GM21526 (cell line): ENCODE data around the gene ANKRD65.
"Not testable (repeated sequence)": the region's sequence is repeated elsewhere in the genome, so short reads cannot be mapped to it uniquely, and the experiment has no call there.

Experiments
- ATAC-seq: cut with Tn5 transposase; IDR thresholded peaks from one replicate; pipeline ENCODE4 v1.9.1; 2021; ENCODE audit warnings: moderate library complexity; ENCODE audit not compliant: unreplicated experiment, low FRiP score

The ANKRD65 gene

DNA sequence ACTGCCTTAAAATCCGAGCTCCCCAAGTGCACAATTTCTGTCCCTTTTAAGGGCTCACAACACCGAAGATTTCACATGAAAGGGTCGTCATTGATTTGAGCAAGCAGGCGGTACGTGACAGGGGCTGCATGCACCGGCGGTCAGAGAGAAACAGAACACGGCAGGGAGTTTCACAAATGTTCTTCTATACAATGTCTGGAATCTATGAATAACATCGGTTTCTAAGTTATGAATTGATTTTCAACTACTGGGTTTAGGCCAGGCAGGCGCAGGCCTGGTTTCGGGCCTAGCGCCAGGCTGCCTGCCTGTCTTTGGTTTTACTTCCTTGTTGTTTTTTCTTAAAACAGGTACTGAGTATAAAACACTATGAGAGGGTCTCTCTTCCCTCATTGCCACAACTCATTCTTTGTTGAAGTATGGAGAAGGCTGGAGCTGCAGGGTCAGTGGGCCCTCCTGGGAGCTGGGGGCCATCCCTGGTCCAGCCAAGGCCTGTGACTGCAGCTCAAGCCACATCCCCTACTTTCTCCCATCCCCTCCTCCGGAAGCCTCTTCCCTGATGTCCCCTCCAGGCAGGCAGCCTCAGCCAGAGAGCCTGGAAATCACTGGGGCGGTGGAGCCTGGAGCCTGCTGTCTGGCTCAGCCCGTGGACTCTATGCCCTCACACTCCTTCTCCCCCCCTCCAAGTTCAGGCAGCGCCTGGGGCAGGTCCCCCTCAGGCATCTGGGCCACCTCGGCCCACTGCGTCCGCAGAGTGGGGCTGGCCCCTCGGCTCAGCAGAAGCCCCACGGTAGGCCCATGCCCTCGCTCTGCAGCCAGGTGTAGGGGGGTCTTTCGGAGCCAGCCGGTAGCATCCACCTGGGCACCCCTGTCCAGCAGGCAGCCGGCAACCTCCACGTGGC, 2.4 kb downstream of the ANKRD65 start:
- ATAC-seq = no peak

DNA sequence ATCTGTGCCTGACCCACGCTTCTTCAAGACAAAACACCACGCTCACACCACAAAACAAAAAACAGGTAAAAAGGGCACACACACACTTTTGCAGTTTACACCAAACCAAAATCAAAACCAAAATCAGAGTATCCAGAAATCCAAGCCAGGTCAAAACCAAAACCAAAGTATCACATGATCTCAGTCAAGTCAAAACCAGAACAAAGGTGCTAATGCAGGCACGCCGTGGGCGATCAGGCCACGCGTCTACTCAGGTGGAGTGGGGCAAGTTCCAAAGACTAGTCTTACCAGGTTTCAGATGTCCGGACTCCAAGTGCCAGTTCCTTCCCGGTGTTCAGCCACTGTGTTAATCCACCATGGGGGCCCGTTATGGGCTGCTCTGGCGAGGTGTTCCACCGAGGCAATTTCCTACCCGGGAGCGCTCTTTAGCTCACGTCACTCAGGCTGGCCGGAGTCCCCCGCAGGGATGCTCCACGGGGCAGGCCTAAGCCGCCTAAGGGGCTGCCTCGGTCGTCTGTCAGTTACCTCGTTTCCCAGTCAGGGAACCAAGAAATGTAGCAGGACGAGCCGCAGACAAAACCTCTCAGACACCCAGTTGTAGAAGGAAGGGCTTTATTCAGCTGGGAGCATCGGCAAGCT, 3.1 kb downstream of the ANKRD65 start:
- not testable (repeated sequence) for ATAC-seq

DNA sequence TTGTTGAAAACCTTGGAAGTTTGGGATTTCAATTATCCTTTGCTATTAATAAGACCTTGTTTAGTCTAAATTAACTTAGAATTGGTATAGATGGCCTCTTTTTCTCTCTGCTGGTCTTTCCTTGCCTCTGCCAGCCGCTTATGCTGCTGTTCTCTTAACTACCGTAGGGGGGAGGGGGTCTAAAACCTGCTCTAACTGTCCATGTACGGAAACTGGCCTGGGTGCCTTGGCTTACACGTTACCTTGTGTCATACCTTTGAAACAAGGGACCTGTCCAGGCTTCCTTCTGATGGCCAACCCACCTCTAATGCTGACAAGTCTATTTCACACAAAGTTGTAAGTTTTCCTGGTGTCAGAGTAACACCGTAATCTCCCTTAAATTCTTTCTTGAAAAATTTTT, 3.7 kb downstream of the ANKRD65 start:
- not testable (repeated sequence) for ATAC-seq

DNA sequence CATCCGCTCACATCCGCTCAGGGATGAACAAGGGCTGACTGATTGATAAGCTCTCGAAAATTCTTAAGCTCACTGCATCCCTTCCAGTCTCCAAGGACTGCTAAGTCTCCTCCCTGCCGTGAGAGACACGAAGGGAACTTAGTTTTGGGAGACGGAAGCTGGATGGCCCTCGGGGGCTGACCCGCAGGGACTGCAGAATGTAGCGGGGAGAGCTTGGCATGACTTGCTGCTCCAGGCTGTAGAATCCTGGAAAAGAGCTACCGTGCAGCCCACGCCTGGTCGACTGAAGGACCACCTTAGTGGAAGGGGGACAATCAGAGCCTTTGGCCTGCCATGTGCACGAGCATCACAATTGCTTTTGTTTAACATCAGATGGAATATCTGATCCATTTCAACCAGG, 5.3 kb downstream of the ANKRD65 start:
- ATAC-seq = no peak

DNA sequence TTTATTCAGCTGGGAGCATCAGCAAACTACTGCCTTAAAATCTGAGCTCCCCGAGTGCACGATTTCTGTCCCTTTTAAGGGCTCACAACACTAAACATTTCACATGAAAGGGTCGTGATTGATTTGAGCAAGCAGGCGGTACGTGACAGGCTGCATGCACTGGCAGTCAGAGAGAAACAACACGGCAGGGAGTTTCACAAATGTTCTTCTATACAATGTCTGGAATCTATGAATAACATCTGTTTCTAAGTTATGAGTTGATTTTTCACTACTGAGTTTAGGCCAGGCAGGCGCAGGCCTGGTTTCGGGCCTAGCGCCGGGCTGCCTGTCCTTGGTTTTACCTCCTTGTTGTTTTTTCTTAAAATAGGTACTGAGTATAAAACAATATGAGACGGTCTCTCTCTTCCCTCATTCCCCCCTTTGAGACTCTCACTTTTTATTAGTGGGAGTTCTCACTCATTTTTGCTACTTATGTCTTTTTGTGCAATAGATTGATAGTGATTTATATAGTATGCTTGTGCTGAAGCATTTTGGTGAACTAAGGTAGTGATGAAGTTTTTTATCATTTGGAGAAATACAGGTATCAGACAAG, 8.7 kb downstream of the ANKRD65 start:
- ATAC-seq = not testable (repeated sequence)

DNA sequence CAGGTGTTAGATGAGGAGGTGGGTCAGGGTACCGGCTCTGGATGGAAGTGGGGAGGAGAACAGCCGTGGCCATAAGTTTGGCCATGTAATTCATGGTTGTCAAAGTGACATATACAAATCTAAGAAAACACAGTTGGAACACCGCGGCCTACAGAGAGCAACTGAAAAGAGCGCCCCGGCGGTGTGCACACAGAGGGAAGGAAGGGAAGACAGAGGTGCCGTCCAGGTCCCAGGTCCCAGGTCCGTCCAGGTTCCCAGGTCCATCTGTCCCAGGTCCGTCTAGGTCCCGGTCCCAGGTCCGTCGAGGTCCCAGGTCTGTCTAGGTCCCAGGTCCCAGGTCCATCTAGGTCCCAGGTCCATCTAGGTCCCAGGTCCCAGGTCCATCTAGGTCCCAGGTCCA, 9.4 kb downstream of the ANKRD65 start:
- no peak for ATAC-seq

DNA sequence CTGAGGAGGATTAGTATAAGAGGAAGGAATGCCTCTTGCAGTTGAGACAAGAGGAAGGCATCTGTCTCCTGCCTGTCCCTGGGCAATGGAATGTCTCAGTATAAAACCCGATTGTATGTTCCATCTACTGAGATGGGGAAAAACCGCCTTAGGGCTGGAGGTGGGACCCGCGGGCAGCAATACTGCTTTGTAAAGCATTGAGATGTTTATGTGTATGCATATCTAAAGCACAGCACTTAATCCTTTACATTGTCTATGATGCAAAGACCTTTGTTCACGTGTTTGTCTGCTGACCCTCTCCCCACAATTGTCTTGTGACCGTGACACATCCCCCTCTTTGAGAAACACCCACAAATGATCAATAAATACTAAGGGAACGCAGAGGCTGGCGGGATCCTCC, 10.8 kb downstream of the ANKRD65 start:
- ATAC-seq = not testable (repeated sequence)

DNA sequence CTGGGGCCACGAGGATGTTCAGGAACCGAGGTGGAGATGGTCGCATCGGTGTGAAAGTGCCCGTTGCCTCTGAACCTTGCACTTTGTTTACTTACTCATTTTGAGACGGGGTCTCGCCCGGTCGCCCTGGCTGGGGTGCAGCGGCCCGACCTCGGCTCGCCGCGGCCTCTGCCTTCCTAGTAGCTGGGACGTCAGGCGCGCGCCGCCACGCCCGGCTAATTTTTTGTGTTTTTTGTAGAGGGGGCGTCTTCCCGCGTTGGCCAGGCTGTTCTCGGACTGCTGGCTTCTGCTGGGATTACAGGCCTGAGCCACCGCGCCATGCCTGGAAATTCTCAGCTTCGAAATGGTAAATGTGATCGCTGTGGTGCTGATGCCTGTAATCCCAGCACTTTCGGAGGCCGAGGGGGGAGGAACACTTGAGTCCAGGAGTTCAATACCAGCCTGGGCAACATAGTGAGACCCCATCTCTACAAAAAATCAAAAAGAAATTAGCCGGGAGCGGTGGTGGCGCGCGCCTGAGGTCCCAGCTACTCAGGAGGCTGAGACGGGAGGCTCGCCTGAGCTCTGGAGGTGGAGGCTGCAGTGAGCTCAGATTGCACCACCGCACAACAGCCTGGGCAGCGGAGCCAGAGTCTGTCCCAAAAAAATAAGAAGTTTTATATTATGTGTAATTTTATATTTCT, 13.3 kb downstream of the ANKRD65 start:
- ATAC-seq = peak; percentile 2

DNA sequence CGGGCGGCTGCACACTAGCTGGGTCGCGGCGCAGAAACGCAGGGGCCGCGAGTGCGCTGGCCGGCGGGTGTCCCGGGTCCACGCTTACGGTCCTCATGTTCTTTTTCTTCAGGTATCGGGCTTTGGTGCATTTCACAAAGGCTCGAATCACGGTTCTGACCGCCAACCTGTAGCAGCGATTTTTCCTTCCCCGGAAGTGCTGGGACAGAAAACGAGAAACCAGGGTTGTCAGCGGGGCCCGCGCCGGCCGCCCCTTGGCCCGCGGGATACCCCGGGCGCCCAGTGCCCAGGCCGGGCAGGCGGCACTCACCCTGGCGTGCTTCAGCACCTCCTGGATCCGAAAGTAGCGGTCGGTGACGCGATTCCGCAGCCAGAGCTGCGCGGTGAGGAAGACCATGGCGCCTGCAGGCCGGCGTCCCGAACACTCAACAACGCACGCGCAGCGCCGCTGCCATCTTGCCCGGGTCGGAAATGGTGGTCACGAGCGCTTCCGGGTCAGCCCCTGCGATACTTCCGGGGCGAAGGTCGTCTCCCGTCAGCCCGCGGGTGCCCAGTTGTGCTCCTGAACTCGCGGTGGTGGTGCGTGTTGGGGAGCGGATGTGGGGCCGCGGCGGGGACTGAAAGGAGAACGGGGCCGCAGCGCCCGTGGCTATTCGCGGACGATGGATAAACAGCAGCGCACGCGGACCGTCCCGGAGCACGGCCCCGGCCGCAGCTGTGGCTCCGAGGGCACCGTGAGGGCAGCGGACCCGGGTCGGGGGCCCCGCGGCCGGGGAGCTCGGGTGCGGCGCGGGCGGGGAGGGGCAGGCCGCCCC, 14.0 kb downstream of the ANKRD65 start, which contains the start of gene MRPL20:
Gene MRPL20 (minus strand): TSS at position 473 of the 815 bp plus-strand sequence. CDS start 76 bp downstream, at position 397.
- peak; percentile 80 for ATAC-seq

DNA sequence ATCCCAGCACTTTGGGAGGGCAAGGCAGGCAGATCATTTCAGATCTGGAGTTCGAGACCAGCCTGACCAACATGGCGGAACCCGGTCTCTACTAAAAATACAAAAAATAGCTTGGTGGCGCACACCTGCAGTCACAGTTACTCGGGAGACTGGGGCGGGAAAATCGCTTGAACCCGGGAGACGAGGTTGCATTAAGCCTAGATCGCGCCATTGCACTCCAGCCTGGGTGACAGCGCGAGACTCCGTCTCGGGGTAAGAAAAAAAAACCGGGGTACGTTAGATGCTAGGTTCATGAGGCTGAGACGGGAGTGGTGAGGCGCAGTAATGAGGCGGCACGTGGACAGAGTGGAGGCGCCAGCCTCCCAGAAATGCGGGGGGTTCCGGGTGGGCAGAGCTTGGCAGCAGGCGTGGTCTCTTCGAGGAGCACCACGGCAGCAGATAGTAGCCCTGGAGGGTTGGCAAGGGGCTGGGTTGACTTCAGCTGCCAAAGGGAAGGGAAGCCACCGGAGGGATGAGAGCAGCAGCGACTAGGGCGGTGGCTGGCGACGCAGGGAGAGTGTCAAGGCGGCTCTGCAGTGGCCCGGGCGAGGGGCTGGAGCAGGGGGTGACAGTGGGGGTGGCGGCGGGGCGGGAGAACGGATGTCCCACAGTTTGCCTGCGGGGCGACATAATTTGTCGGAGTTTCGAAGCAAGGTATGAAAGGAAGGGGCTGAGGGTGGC, 14.8 kb downstream of the ANKRD65 start:
- no peak for ATAC-seq

DNA sequence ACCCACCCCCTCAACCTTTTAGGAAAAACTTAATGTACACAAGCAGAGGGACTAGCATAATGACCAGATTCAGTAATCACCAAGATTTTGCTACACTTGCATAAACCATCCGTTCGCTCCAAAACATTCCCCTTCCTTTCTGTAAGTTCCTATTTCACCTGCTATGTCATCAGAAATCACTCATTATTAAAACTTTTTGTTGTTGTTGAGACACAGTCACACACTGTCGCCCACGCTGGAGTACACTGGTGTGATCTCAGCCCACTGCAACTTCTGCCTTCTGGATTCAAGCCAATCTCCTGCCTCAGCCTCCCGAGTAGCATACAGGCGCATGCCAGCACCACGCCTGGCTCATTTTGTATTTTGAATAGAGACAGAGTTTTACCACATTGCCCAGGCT, 17.4 kb downstream of the ANKRD65 start:
- no peak for ATAC-seq

DNA sequence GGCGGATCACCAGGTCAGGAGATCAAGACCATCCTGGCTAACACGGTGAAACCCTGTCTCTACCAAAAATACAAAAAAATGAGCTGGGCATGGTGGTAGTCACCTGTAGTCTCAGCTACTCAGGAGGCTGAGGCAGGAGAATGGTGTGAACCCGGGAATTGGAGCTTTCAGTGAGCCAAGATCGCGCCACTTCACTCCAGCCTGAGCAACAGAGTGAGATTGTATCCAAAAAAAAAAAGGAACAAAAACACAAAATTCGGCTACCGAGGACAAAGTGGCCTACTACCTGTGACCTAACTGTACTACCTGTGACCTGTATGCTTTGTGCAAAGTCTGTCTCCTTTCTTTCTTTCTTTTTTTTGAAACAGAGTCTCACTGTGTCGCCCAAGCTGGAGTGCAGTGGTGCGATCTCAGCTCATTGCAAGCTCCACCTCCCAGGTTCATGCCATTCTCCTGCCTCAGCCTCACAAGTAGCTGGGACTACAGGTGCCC, 18.1 kb downstream of the ANKRD65 start:
- ATAC-seq = not testable (repeated sequence)

DNA sequence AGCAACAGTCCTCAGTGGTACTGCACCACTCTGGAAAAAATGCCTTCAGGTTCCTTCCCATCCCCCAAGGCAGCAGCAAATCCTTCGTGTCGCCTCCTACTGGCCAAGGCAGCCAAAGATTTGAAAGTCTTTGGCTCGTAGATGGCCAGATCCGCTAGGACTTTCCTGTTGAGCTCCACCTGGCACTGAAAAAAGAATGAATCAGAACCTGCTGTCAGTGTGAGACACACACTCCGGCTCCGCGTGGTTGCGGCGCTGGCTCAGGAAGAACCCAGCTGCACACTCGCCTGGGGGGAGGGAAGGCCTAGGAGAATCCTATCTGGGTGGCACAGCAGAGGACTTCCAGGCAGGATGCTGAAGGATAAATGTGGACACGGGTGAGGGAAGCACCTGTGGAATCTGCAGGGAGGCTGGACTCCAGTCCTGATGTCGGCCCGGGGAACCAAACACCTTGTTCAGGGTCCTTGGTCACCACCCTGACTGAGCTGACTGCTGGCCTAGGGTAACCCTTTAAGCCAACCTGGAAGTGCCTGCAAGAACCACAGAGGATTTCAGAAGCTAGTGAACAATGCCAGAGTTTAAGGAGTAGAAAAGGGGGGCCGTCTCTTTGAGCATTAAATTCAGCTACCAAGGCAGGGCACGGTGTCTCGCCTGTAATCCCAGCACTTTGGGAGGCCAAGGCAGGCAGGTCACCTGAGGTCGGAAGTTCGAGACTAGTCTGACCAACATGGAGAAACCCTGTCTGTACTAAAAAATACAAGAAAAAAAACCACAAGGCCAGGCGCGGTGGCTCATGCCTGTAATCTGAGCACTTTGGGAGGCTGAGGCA, 18.8 kb downstream of the ANKRD65 start:
- no peak for ATAC-seq

DNA sequence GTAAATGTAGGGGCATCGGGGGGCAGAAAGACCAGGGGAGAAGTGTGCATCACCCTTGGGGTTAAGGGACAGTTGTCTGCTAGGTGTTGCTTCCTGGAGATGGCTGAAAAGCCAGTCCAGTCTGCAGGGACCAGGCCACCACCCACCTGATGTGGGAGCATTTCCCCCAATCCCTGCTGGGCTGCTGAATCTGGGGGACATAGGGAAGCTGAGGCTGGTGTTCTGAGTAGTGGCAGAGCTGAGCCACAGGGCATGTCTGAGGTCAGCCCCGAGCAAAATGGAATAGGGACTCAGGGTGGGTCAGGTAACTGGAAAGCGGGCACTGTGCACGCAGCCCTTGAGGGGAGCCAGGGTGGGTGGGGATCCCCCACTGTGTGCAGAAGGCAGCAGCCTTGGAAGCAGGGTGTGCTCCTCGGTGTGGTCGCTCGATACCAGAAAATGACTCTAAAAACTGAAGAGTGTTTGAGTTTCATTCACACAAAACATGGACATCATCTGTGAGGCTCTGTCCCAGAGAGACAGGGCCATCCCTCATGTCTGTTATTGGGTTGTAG, 19.5 kb downstream of the ANKRD65 start:
- no peak for ATAC-seq

DNA sequence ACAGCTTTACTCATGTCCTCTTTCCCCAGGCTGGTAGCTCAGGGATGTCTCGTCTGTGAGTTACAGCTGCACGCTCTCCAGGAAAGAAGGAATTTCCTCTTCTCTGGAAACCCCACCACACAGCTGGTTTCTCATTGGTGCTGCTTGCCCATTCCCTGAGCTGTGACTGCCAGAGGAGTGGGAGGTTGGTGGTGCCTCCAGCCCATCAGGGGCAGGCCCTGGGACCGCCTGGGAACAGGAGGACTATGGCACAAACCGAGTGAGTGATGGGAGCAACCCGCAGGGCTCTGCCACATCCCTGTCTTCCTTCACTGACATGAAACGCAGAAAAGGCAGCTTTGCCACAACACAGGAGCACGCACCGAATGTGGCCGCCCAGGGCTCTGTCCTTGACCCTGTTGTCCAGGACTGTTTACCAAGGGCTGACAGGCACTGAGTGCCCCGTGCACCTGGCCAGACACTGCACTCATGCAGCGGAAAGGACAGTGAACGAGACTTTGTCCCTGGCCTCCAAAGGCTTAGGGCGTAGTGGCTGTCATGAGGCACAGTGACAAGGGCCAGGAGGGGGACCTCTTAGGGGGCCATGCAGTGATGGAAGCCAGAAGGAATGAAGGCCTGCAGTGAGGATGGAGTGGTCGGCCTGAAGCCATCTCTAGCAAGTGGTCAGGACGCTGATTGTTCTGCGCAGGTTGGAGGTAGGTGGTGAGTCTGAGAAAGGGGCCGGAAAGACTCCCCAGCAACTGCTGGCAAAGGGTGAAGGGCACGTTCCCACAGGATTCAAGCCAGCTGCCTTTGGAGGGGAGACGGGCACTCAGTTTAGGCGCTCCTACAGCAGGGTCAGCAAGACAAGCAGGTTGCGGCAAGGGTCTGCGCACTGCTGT, 20.3 kb downstream of the ANKRD65 start:
- no peak for ATAC-seq

DNA sequence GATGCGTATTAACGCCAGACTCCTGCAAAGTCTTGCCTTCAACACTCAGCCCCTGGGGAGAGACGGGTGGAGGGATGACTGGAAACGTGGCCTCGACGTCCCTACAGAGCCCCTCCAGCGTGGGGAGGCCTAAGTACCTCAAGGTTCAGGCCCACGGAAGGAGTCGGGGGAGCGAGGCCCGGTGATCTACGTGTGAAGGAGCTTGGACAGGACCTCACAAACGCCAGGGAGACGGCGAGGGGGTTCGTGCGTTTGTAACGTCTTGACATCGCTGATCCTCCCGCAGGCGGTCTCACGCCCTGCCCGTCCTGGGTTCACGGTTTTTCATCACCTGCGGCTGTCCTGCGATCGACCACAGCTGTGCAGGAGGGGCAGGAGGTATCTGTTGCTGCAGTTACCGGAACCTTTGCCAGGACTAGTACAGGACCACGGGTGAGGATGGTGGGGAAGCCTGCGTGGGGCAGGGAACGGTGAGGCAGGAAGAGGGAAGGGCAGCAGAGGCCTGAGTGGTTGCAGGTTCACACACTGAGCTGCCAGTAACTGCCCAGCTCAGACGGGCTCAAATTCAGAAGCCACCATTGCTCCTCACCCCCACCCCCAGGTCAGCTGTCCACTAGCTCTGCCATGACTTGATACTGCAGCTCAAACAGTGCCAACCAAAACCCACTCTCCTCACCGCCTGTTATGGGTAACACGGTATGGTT, 21.1 kb downstream of the ANKRD65 start:
- ATAC-seq = no peak
